OCI-LY1 (cell line): ENCODE results near the gene CRTAC1.

Source experiments
- EZH2 ChIP-seq: fragments of 200-600 bp; sonication (generic), shearing (Covaris generic); IDR thresholded peaks from 2 replicates; pipeline ENCODE4 v1.8.0; 2017; ENCODE audit warnings: borderline replicate concordance, mixed run types, mild to moderate bottlenecking, antibody characterized with exemption, low read length, moderate library complexity, mixed read lengths
- TF ChIP-seq, protein P1 (sequence below): fragments of 200-600 bp; sonication (generic), shearing (Covaris generic); IDR thresholded peaks from 2 replicates; pipeline ENCODE4 v1.5.1; 2017; ENCODE audit warnings: mild to moderate bottlenecking, antibody characterized with exemption, low read length, moderate library complexity, mixed read lengths

GRCh38 chr10:97892939-97893338, 137.5 kb downstream of the CRTAC1 start:
- TF ChIP-seq, protein P1, sequence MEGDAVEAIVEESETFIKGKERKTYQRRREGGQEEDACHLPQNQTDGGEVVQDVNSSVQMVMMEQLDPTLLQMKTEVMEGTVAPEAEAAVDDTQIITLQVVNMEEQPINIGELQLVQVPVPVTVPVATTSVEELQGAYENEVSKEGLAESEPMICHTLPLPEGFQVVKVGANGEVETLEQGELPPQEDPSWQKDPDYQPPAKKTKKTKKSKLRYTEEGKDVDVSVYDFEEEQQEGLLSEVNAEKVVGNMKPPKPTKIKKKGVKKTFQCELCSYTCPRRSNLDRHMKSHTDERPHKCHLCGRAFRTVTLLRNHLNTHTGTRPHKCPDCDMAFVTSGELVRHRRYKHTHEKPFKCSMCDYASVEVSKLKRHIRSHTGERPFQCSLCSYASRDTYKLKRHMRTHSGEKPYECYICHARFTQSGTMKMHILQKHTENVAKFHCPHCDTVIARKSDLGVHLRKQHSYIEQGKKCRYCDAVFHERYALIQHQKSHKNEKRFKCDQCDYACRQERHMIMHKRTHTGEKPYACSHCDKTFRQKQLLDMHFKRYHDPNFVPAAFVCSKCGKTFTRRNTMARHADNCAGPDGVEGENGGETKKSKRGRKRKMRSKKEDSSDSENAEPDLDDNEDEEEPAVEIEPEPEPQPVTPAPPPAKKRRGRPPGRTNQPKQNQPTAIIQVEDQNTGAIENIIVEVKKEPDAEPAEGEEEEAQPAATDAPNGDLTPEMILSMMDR: no peak
- TF ChIP-seq EZH2: no peak
